GM19438 (cell line): ENCODE data around the gene SCG2.
"Not testable (repeated sequence)": the region's sequence is repeated elsewhere in the genome, so short reads cannot be mapped to it uniquely, and the experiment has no call there.

ENCODE experiments used
- ATAC-seq: cut with Tn5 transposase; IDR thresholded peaks from one replicate; pipeline ENCODE4 v1.9.1; 2021; ENCODE audit warnings: low read depth; ENCODE audit not compliant: unreplicated experiment

Gene SCG2

DNA sequence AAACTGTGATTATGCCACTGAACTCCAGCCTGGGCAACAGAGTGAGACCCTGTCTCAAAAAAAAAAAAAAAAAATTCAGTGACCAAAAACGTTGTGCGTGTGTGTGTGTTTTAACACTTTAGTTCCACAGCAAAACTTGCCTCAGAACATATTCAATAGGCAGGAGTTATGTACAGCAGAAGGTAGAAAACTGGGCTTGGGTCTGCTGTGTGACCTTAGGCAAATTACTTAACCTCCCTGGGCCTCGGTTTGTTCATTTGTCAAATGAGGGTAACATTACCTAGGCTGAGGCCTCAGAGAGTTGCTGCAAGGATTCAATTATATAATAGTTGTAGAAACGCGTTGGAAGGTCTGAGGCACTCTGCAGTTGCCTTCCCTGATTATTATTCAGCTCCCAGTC lies 10.3 kb upstream of the SCG2 start:
- ATAC-seq, result no peak

DNA sequence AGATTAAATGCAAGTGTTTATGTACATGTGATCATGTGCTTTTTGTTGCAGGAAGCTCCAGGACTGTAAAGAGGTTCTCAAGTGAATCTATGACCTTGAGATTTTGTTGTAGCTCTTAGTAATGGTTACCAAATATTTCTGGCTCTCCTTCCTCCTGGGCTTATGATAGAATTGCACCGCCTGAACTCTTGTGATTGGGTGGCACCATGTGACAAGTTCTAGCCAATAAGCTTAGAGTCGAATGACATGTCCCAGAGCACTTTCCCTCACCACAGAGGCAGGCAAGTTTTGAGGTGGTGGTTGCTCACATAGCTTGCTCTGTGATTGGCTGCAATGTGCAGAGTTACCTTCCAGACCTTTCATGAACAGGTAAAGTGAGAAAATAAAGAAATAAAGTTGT lies 8.9 kb upstream of the SCG2 start:
- no peak for ATAC-seq

DNA sequence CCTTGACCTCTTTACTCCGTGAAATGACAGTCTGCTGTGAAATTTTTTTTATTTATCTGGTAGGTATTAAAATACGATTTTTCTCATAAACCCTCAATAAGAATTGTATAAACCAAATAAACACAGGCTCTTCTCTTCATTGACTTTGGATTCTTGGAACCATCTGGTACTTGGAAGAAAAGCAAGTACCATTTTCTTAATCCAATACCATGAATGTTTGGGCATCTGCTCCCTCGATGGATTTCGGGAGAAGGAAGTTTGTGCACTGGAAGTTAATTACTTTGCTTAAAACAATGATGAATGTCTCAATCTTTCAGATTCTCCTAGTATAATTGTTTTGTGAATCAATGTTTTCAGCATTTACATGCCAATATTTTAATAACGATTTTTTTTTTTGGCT lies 5.3 kb upstream of the SCG2 start:
- ATAC-seq, result no peak

DNA sequence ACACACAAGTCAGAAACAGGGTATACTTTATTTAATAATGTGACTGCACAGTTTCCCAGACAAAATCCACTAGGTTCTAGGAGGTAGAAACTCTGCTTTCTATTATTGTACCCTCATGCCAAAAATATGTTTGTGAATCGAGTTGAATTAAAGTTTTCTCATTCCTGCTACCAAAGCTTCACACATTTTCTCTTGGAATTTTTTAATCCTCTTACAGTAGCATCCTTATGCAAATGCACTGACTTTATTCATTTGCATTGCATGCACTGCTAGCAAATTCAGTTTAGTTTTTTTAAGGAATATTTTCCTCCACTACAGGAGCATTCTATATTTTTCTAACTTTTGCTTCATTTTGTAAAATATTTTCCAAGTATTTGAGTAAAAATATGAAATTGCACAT lies 4.8 kb upstream of the SCG2 start:
- no peak for ATAC-seq

DNA sequence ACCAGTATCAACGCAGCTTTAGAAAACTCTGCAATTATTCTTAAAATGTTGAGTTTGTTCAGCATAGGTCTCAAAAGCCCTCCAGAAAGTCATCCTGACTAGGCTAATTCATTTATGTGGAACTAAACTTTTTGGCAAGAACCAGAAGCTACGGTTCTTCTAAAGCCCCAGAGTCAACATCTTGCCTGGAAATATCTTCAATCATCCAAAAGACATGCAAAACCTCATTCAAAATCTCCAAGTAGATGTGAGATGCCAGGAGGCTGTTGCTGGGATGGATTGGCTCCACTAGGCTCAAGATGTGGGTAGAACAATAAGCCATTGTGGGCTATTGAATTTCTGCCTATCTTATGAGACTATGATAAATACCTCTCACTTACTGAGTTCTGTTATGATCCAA lies 2.1 kb upstream of the SCG2 start:
- no peak for ATAC-seq

DNA sequence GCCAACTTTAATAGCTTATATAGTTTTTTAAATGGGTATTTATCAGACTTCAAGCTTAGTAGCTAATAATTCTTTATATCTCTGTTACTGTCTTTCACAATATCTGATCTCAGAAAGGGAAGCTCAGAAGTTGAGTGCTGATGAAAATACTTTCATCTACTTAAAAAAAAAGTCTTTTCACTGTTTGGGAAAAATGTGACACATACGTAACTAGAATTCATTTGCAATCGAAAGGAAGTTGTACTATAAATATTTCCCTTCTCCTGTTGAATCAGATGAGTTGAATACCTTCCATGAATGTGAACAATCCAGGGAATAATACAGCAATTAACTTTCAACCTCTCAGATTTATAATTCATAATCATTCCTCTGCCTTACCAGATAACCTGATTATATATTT lies 811 bp upstream of the SCG2 start:
- no peak for ATAC-seq

DNA sequence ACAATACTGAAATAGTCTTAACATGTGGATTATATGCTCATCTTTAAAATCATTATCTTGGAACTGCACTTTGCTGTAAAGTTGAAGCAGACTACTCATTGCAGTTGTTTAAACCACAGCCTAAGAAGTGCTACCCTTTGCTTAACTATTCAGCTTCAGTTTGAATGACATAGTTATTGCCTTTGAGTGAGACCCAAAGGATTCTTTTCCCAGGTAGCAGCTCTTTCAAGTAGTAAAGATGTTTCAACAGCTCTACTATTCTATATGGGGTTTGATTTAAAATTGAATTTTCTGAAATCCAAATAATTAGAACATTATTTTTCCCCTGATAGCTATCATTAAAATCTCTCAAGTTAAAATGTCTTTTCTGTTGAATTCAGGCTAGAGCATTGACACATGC lies 1.1 kb downstream of the SCG2 start:
- ATAC-seq, result no peak

DNA sequence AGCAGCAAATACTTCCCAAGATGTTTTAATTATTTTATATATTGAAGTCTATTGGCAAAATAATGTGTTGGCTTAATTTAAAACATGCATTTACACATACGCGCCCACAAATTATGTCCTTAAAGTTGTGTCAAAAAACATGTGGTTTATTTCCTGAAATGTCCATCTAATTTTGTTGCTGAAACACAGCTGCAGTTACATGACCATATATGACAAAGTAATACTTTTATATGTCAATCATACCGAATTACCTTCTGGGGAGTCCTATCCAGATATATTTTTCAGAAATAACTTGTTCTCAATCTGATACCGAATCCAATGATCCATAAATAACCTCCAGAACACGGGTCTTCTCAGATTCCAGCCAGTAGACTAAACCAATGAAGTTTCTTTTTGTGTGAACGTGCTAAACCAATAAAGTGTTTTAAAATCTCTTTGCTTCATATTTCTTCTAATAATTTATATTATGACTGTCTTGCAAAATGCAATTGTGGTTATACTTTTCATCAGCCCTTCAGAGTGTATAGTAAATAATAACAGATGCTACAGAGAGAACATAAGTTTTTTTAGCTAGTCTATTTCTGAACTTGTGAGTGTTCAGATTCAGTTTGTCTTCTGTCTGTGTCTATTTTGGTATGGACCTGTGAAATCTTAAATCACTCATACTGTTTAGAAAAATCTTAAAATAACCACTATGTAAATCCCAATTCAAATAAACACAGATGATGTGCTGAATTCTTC lies 2.4 kb downstream of the SCG2 start:
- no peak for ATAC-seq

DNA sequence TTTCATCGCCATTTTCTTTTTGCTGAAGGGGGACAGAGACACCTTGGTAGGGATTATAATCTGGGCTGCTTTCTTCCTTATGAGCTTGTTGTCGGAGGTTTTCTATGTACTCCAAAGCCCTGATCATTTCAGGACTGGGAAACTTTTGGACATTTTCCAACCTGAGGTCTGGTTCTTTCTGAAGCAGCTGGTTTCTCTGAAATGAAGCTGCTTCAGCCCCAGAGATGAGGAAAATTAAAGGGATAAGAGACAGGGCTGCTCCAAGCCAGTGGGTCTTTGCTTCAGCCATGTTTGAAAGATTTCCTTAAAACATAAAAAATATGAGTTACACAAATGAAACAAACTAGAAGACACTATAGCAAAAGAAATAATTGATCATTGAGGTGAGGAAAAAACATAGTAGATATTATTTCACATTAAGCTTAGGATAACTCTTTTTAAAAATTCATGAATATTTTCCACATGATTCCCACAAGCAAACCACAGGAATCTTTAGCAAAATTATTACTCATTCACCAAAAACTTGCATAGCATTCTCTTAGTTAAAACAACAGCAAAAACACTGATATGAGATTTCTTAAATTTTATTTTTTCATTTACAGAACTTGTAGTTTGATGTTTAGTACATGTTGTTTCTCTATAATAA lies 3.0 kb downstream of the SCG2 start:
- no peak for ATAC-seq

DNA sequence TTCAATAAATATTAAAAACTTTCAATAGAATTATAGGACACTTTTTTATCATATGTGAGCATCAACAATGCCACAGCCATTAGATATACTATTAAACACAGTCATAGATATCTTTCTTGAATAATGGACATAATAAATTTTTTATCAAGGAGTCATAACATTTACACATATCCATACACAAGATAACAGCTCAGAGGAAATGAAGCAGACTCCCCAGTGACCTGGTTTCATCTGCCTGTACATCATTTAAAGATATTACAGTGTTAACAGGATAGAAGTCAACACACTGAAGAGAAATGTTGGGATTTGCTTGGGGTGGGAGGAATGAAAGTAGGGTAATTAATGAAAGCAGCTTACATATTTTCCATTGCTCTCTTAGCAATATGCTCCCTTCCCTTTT lies 5.1 kb downstream of the SCG2 start:
- ATAC-seq, result no peak

DNA sequence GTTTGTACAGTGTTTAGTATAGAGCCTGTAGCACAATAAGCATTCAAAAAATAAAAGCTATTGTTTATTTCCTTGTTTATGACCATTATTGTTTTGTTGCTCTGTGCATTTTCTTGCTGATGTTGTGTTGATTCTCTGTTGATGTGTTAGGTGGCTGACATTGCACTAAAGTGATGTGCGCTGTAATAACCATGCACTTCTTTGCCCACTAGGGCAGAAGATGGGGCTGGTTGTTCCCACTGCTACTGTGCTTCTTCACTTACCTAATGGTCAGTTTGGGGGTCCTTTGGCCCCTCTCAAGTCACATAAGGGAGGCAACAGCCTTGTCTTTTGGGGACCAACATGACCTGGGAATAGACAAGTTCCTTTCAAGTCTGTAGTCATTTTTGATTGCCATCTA lies 6.0 kb downstream of the SCG2 start:
- ATAC-seq, result no peak

DNA sequence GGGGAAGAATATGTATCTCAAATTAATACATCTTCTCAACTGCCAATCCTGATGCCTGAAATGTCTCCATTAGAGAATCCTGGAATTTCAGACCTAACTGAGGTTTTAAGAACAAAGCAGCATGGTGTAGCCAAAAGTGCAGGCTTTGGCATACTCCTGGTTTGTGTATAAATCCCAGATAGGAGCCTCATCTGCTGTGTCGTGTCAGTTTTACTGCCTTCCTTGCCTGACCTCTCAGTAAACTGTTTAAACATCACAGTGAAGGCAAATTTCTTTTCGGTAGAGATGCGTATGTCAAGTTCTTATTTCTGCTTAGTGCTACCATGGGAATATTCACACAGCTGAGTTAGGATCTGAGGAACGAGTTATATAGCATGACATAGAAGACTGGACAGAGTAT lies 7.3 kb downstream of the SCG2 start:
- no peak for ATAC-seq

DNA sequence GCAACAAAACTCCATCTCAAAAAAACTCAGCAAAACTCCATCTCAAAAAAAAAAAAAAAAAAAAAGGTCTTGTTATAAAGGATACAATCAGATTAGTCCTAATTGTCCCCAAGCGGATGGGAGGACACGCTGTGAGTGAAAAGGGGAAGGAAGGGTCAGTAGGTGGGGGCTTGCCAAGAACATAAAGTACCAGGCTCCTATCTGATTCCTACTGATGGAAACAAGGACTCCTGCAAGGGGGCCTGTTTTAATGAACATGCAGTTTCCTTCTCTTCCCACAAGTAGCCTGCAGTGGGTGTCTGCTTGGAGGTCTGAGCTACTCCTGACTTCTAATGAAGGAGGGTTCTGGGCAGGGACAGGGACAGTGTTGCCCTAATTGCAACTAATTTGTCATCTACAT lies 7.9 kb downstream of the SCG2 start:
- ATAC-seq, result no peak

DNA sequence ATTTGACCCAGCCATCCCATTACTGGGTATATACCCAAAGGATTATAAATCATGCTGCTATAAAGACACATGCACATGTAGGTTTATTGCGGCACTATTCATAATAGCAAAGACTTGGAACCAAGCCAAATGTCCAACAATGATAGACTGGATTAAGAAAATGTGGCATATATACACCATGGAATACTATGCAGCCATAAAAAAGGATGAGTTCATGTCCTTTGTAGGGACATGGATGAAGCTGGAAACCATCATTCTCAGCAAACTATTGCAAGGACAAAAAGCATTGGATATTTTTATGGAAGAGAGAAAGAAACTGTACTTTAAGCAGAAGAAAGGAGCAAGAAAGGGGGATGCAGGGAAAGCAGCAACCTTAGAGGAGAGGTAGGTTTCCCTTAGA lies 9.5 kb downstream of the SCG2 start:
- ATAC-seq, result not testable (repeated sequence)

DNA sequence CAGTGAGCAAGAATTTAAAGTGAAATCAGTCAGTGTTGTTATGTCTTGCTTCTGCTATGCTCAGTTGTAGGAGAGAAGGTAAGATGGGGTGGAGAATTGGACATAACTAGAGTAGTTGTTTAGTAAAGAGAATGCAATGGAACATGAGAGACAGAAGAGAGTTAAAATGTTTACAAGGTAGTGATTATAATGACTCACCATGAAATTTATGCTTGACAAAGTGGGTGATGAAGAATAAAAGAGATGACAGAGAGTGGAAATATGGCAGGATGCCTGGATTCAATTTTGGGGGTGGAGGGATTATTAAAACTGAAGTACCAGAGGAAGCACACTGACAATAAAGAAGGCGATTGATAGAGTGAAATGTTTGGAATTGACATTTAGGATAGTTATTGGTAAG lies 10.6 kb downstream of the SCG2 start:
- no peak for ATAC-seq

DNA sequence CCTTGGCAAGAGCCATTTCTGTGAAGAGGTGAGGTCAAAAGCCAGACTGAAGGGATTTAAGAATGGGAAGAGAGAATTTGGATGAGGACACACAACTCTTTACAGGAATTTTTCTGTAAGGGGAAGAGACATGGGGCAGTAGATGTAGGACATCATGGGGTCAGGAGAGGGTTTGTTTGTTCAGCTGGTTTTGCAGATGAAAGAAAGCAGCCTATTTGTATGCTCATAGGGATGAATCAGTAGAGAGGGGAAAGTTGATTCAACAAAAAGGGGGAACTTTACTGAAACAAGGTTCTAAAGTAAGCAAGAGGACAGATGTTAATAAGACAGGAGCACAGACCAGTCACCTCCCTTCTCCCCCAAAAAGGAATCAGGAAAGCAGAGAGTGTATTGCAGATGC lies 11.2 kb downstream of the SCG2 start:
- no peak for ATAC-seq

DNA sequence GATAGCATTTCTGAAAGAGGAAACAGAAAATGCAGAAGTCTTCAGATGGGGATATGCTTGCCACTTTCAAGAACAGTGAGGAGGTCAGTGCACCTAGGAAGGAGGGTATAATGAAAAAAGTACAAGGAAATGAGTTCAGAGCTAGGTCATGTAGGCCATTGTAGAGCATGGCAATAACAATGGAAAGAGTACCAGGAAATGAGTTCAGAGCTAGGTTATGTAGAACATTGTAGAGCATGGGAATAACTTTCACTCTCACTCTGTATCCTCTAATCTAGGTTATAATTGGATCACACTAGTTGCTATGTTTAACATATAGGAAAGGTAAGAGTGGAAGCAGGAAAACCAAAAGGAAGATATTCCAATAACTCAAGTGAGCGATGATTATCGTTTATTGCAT lies 12.3 kb downstream of the SCG2 start:
- ATAC-seq, result no peak

DNA sequence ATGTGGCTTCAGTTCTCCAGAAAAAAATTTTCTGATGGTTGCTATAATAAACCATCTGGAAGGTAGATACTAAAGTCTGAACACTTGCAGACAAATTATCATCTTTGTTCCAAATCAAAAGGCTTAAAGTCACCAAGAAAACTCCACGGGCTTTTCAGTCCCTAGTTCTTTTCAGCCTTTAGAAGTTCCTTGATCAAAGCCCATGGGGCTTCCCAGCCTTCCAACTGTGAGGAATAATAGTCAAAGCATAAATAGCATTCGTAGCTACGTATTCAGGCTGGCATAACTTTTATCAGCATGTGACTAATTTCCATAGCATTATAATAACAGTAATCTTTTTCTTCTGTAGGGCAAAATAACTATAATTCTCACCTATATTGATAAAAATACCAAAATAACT lies 13.9 kb downstream of the SCG2 start:
- ATAC-seq, result no peak

DNA sequence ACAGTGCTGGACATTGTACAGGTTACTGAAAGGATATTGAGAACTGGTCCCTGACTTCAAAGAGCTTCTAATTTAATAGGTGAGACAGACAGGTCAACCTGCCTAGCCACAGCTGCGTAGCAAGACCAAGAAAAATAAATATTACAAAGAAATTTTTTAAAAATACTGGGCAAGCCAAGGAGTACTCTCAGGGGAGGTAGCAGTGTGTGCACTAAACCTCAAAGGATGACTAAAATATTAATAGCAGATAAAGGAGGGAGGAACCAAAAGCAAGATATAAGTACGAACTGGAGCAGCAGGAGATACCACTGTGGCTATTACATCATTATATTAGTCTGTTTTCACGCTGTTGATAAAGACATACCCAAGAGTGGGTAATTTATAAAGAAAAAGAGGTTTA lies 14.9 kb downstream of the SCG2 start:
- ATAC-seq, result no peak

DNA sequence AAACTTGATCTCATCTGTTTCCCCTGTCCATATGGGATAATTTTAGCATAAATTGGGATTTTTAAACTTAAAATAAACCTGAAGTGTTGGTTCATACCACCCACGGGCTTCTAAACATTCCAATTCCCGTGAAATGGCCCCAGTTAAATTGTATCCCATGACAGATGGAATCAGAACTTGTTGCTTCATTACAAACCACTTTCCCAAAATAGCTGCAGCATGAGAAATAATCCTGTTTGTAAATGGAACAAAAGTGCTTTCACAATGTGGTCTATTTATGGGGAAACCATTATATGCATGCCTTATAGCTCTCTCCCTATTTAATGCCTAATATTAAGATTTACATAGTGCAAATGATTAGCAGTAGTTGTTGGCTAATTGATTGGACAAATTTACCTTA lies 15.9 kb downstream of the SCG2 start:
- no peak for ATAC-seq

DNA sequence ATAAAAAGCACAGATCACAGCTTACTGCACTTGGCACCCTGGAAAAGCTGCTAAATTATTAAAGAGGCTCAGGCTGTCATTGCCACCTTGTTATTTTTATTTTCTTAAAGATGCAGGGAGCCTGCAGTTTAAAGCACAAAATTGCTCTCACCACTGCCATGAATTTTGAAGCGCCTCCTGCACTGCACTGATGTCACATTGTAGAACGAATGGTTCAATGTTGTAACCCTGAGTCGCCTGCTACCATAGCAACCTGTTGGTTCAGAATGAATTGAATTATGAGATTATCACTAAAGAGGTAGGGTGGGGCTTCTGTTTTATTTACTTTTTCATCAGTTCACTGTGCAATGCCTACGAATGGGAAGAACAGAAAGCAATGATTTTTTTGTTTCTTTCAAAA lies 16.5 kb downstream of the SCG2 start:
- ATAC-seq, result no peak

DNA sequence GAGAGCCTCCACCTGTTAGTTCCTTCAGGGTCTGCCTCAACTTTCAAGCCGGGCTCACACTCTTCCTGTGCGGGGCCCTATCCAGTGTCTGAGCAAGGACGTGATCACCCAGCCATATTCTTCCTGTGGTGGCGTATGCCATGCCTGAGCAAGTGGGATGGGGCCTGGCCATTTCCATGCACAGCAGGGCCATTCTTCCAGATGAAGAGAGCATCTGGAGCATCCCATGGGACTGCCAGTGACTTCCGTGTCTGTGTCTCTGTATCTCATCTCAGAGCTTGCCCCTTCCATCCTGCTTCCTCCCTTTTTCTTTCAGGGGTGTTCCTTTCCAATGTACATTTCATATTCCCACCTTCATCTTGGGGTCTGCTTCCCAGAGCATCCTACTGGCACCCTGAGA lies 20.2 kb downstream of the SCG2 start:
- ATAC-seq, result no peak

DNA sequence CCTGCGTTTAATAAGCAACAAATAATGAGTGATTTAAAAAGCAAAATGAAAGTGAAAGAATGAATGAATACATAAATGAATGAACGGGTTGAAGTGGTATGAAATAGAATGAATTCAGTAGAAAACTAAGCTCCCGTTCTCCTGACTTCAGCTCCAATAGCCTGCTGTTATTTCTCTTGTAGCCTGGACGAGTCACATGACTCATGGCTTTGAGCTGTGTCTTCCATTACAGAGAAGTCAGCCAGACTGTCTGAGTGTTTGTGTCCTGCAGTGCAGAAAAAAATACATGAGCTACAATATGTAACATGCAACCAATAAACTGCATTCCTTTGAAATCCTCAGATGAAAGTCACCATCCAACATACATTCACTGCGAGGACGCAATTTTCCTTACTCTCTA lies 21.2 kb downstream of the SCG2 start:
- ATAC-seq, result no peak
